ENCODE measurements around the gene CCN2. TPM values are rescaled to one million over a fixed set of nuclear protein-coding genes. Genes with fewer than 3 reads are reported as not detected.
A peak's percentile ranks its signal among the peaks of the same experiment; 100 is the strongest.

The CCN2 gene
- total RNA-seq, 1 experiment from 2014 or later: 44.1 TPM

DNA sequence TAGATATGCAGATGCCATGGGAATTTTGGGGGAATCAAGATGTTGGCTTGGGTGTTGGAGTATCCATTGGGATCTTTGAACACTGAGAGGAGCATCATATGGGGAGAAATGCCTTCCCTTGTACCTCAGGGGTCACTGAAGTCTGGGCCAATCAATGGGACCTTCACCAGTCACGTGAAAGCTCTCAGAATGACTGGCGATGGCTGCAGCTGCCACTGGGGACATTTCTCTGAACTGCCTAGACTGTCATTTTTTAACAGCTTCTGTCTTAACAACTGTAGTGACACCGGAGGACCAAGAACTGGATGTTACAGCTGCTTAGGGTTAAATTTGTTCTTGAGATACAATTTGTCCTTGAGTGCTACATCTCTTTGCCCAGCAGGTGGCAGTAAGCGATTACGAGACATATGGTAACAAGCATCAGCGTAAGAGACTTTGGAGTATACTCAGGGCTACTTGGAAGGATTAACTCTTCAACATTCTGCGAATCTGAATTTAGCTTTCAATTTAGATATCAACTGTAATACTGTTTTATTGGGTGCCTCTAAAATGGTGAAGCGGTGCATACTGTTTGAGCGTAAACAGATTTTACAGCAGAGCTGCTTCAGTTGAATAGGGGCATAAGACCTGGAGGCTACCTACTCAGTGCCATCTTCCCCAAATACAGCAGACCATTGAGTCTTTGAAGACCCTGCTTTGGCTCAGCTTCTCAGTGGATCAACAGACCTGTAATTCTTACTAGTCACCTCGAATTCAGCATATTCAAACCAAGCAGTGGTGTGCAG, 36.0 kb downstream of the CCN2 start:
- Histone ChIP-seq H3K4ac (ENCODE audit: low read depth, low read length) (no peak overlapping the region), H4K5ac (ENCODE audit: insufficient read length, low read depth, low read length) (no peak overlapping the region), H3K9ac (ENCODE audit: extremely low read depth, insufficient read length, low read length) (no peak overlapping the region), H2AK5ac (ENCODE audit: insufficient read length, low read length) (no peak overlapping the region), H3K79me2 (ENCODE audit: insufficient read depth, low read length) (no peaks in the 10 kb centered on the region), H3K18ac (ENCODE audit: insufficient read length, low read depth, low read length) (no peak overlapping the region), H3K4me1 (ENCODE audit: insufficient read depth, low read length) (peaks cover 3% of the 10 kb centered on the region; the same call in 1 of the 2 replicates), H2BK12ac (ENCODE audit: insufficient read length, low read depth, low read length) (no peak overlapping the region), H4K20me1 (ENCODE audit: control insufficient read depth, insufficient read depth, insufficient read length) (no peaks in the 10 kb centered on the region), H4K91ac (ENCODE audit: insufficient read length, low read depth, low read length) (no peak overlapping the region), H2BK5ac (ENCODE audit: insufficient read length, low read length) (no peak overlapping the region), H3K14ac (ENCODE audit: insufficient read depth, low read length) (no peak overlapping the region), H3K79me1 (ENCODE audit: insufficient read depth, low read depth, low read length, poor library complexity, severe bottlenecking) (no peaks in the 10 kb centered on the region), H3K9me3 (ENCODE audit: control insufficient read depth, low read depth, low read length) (peaks cover 15% of the 10 kb centered on the region), H3K4me2 (ENCODE audit: insufficient read depth, insufficient read length, low read length) (no peak overlapping the region), H3K56ac (ENCODE audit: insufficient read length, low read depth, low read length) (no peak overlapping the region), H3K27ac (ENCODE audit: insufficient read length, low read depth, low read length) (no peak overlapping the region), H2AFZ (ENCODE audit: low read length) (no peak overlapping the region), H2BK20ac (ENCODE audit: low read depth, low read length, poor library complexity, severe bottlenecking) (no peak overlapping the region), H2BK15ac (ENCODE audit: low read depth, low read length) (no peak overlapping the region), H3K27me3 (ENCODE audit: insufficient read depth, low read length) (no peaks in the 10 kb centered on the region), H2BK120ac (ENCODE audit: low read depth, low read length, poor library complexity, severe bottlenecking) (no peak overlapping the region), H3T11ph (ENCODE audit: low read length) (no peak overlapping the region), H3K23me2 (ENCODE audit: insufficient read length, low read depth, low read length, poor library complexity, severe bottlenecking) (no peaks in the 10 kb centered on the region), H3K23ac (ENCODE audit: insufficient read length, low read depth, low read length) (no peak overlapping the region), H4K8ac (replicated peaks; ENCODE audit: insufficient read length, low read depth, low read length) (no peak overlapping the region)
- Mint-ChIP-seq H3K9me3 (peaks cover 16 to 46% of the 10 kb centered on the region in 2 experiments; a peak in 4 of 5 replicates), H3K4me3 (no peak overlapping the region), H3K27ac (no peak overlapping the region), H3K27me3 (ENCODE audit: low read depth) (peaks cover 1% of the 10 kb centered on the region; the same call in 1 of the 2 replicates), H3K36me3 (ENCODE audit: insufficient read depth in 1 of 3, low read depth in 3 of 3) (peaks cover 42 to 97% (median 83%) of the 10 kb centered on the region in 3 experiments), H3K4me1 (peaks cover 0 to 17% of the 10 kb centered on the region in 2 experiments; a peak in 2 of 4 replicates)
- peak; percentile 50 for DNase-seq
- no CpG with 5 or more reads among the region's 10 CpGs for WGBS (ENCODE audit: extremely low coverage, insufficient read length, low lambda C conversion rate)
- TF ChIP-seq, protein P1, sequence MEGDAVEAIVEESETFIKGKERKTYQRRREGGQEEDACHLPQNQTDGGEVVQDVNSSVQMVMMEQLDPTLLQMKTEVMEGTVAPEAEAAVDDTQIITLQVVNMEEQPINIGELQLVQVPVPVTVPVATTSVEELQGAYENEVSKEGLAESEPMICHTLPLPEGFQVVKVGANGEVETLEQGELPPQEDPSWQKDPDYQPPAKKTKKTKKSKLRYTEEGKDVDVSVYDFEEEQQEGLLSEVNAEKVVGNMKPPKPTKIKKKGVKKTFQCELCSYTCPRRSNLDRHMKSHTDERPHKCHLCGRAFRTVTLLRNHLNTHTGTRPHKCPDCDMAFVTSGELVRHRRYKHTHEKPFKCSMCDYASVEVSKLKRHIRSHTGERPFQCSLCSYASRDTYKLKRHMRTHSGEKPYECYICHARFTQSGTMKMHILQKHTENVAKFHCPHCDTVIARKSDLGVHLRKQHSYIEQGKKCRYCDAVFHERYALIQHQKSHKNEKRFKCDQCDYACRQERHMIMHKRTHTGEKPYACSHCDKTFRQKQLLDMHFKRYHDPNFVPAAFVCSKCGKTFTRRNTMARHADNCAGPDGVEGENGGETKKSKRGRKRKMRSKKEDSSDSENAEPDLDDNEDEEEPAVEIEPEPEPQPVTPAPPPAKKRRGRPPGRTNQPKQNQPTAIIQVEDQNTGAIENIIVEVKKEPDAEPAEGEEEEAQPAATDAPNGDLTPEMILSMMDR (conservative IDR thresholded peaks at IDR 0.05): peak; percentile 79

All from H9 (cell line).